ENCODE data around the gene ZNF552.

Gene ZNF552

DNA sequence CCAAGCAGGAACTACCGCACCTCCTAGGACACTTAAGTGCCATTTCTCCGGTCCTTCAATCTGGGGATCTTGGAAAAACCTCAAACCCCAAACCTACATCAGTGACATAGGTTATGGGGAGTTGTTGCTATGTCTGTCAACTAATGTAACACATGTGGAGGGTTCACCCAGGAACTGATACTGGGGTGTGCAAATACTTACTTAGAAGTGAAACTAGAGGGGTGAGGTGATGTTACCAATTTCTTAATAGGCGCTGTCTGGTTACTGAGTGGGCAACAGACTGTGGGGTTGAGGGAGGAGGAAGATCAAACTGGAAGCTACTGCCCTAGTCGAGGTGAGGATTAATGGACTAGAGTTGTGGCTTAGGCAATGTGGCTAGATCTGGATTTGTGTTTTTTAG, 43.3 kb downstream of the ZNF552 start:
- DNase-seq, result no peak

- DNase-seq, result peak; percentile 79
Observed at GRCh38 chr19:57769345-57770131, 45.2 kb downstream of the ZNF552 start, which contains the start of gene ZNF586. Gene ZNF586, plus strand, starts transcription at chr19:57769676. Its CDS starts 167 bp downstream, at chr19:57769843.

GRCh38 chr19:57759096-57759495, 55.6 kb downstream of the ZNF552 start:
- no peak for DNase-seq

- no peak for DNase-seq
Observed at GRCh38 chr19:57757941-57758340, 56.8 kb downstream of the ZNF552 start.

All from NCI-H2081 treated with DMSO at 0.1 percent for 48 hours (cell line).